NCI-H146 treated with DMSO at 0.1 percent for 48 hours (cell line): ENCODE data around the gene PTPN7.
A peak's percentile ranks its signal among the peaks of the same experiment; 100 is the strongest.
"Not testable (repeated sequence)": the region's sequence is repeated elsewhere in the genome, so short reads cannot be mapped to it uniquely, and the experiment has no call there.

ENCODE experiments used
- DNase-seq: peaks from one replicate; lab custom pipeline; 2025; ENCODE audit not compliant: unreplicated experiment; lab: John Stamatoyannopoulos, UW

PTPN7 gene

GRCh38 chr1:202189918-202190715 is 29.7 kb upstream of the PTPN7 start:
- DNase-seq, result no peak

GRCh38 chr1:202189001-202189790 is 28.8 kb upstream of the PTPN7 start:
- no peak for DNase-seq

- no peak for DNase-seq
These were observed 27.4 kb upstream of the PTPN7 start for GRCh38 chr1:202187697-202188407.

DNA sequence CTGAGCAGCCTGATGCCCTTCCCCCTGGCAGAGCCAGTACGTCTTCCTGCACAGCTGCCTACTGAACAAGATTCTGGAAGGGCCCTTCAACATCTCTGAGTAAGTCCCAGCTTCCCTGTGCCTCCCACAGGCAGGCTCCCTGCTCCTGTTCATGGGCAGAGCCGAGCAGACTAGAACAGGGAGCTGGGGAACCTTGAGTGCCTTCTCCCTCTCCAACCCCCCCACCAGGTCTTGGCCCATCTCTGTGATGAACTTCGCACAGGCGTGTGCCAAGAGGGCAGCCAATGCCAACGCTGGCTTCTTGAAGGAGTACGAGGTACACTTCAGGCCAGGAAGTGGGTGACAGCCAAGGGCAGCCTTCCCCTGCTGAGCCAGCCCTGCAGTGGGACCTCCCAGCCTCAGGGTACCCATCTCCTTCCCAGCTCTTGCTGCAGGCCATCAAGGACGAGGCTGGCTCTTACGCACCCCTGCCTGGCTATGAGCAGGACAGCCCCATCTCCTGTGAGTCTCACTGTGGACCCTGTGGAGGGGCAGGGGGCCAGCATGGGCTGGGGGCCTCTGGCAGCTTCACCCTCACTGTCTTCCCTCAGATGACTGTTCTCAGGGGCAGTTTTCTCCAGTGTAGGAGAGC is 26.8 kb upstream of the PTPN7 start:
- no peak for DNase-seq

DNA sequence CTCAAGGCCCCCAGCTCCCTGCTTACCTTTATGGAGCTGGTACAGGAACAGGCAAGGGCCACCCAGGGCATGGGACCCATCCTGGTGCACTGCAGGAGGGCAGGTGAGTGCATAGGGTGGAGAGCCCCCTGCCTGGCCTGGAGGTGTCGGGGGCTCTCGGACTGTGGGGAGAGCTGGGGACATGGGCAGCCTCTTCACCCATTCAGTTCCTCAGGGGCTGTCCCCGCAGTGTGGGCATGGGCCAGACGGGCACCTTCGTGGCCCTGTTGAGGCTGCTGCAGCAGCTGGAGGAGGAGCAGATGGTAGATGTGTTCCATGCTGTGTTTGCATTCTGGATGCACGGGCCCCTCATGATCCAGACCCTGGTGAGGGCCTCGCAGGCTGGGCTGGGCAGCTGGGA is 25.9 kb upstream of the PTPN7 start:
- DNase-seq, result no peak

- DNase-seq, result peak; percentile 64
These were observed 24.5 kb upstream of the PTPN7 start for GRCh38 chr1:202184750-202185460.

DNA sequence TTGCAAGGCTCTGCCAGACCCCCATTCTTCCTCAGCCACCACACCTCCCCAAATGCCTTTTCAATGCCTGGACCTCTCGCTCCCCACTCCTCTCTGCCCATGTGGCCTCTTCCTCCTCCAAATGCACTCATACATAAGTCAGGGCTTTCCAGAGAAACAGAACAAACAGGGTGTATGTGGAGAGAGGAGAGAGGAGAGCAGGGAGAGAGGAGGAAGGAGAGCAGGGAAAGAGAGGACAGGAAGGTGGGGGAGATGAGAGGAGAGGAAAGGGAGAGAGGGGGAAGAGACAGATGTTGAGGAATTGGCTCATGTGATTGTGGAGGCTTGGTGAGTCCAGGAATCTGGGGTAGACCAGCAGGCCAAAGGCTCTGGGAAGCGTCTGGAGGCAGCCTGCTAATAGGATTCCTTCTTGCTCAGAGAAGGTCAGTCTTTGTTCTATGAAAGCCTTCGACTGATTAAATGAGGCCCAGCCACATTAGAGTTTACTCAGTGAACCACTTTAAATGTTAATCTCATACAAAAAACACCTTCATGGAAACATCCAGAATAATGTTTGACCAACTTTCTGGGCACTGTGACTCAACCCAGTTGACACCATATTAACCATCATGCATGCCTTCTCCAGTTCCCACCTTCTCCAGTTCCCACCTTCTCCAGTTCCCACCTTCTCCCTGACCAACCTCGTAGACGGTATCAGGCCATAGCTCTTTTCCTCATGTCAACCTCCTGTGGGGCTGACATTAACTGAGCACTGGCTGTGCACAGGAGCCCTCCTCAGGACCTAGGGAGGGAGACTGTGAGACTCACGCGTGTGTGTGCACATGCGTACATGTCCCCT is 21.9 kb upstream of the PTPN7 start:
- no peak for DNase-seq

GRCh38 chr1:202181586-202181985 is 21.2 kb upstream of the PTPN7 start:
- DNase-seq, result no peak

DNA sequence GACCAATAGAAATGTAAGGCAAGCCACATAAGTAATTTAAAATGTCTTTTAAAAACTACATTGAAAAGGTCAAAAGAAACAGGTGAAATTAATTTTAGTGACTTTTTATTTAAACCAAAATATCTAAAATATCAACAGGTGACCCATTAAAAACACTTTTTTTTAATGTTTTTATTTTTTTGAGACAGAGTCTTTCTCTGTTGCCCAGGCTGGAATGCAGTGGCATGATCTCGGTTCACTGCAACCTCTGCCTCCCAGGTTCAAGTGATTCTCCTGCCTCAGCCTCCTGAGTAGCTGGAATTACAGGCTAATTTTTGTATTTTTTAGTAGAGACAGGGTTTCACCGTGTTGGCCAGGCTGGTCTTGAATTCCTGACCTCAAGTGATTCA is 20.3 kb upstream of the PTPN7 start:
- DNase-seq, result not testable (repeated sequence)

DNA sequence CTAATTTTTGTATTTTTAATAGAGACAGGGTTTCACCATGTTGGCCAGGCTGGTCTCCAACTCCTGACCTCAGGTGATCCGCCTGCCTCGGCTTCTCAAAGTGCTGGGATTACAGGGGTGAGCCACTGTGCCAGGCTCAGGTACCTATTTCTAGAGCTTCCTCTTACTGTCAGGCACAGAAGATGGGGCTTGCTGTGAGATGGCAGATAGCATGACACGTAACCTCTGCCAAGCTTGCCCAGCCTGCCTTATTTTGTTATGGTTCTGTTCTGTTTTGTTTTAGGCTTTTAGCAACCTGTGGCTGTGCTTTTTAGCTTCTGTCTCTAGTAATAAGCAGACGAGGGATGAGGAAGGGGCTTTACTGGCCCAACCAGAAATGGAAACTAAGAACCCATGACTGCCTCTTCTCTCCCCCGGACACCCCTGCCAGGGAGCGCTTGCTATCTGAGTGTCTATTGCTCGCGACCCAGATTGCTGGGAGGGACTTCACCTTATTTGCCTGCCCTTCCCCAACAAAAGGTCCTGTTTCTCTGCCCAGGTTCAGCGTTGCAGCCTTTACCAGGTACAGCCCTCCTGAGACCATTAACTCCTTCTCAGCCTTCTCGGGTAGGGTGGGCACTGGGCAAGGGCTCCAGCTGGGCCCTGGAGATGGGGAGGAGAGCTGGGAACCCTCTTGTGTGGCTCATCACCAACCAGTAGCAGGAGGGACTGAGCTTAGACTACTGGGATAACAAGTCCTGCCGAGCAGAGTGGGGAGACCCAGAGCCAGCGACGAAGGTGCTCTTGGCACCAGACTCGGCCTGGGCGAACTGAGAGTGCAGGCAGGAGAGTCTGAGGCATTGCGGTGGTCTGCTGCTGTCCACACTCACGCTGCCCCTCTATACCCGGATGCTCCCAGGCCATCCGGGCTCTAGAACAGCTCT is 19.7 kb upstream of the PTPN7 start:
- no peak for DNase-seq

DNA sequence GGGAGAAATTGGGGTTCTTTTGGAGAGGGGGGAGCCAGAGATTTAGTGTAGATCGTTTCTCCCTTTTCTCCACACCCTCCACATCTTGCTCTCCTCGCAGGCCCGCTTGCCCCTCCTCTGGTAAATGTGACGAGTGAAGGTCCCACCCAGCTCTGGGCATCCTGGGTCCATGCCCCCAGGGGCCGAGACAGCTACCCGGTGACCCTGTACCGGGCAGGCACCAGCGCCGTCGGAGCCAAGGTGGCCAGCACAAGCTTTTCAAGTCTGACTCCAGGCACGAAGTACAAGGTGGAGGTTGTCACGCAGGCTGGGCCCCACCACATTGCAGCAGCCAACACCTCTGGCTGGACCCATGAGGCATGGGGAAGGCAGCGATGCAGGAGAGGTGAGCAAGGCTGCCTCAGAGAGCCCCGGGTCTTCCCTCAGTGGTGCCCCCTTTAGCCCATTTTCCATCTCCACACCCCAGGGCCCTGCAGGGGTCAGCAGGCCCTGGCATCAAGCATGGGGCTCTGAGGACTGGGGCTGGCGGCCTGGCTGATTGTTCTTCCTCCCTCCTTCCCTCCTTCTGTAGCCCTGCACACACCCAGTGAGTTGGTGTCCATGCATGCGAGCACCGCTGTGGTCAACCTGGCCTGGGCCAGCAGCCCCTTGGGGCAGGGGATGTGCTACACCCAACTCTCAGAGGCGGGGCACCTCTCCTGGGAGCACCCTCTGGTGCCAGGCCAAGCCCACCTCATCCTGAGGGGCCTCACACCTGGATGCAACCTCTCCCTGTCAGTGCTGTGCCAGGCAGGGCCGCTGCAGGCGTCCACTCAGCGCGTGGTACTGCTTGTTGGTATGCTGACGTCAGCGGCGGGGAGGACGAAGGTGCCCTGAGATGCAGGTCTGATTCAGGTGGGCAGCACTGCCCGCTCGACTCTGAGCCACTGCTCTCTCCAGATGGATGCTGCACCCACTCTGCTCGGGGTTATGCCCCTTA is 16.8 kb upstream of the PTPN7 start:
- no peak for DNase-seq

- DNase-seq, result no peak
These were observed 13.6 kb upstream of the PTPN7 start for GRCh38 chr1:202173993-202174392.

- no peak for DNase-seq
These were observed 11.6 kb upstream of the PTPN7 start for GRCh38 chr1:202172015-202172355.

GRCh38 chr1:202171292-202172014 is 11.1 kb upstream of the PTPN7 start:
- no peak for DNase-seq

GRCh38 chr1:202170726-202171125 is 10.3 kb upstream of the PTPN7 start:
- no peak for DNase-seq

DNA sequence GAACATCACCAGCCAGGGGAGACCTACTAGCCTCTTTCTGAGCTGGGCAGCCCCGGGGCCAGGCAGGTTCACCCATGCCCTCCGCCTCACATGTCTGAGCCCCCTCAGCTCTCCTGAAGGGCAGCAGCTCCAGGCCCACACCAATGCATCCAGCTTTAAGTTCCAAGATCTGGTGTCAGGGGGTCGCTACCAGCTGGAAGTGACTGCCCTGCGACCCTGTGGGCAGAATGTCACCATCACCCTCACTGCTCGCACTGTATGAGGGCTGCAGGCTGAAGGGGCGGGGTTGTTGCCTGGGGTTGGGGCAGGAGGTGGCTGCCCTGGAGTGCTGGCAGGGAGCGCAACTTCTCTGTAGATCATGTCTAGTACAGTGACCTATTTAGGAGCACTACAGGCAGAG is 8.5 kb upstream of the PTPN7 start:
- DNase-seq, result no peak
